ENCODE measurements around the gene AMOTL2.

GRCh38 chr3:134353831-134354611, 20.2 kb downstream of the AMOTL2 start:
- TF ChIP-seq CTCF (IDR thresholded peaks at IDR 0.05) (no peak), POLR2A (IDR thresholded peaks at IDR 0.05) (no peak)

Data from esophagus squamous epithelium (tissue), 4 donors.